Hindlimb muscle (tissue), 1 donor: ENCODE measurements around the gene PRSS36. TPM values are rescaled to one million over a fixed set of nuclear protein-coding genes. Genes with fewer than 3 reads are reported as not detected.
A peak's percentile ranks its signal among the peaks of the same experiment; 100 is the strongest.
"Not testable (repeated sequence)": the region's sequence is repeated elsewhere in the genome, so short reads cannot be mapped to it uniquely, and the experiment has no call there.

Experiments
- DNase-seq: peaks from one replicate; pipeline ENCODE4 v3.0.0-alpha.2; 2013
- polyA plus RNA-seq: library from polyadenylated mRNA; unstranded; fragments of 120-200 nt; gene quantifications from one replicate; pipeline ENCODE4 v1.2.1, GENCODE V29; 2013; ENCODE audit not compliant: insufficient read length

The PRSS36 gene
- polyA plus RNA-seq, 1 donor = 2.0 TPM

- DNase-seq = no peak
Observed at GRCh38 chr16:31120129-31120528, 29.7 kb downstream of the PRSS36 start.

- DNase-seq = no peak
Observed at GRCh38 chr16:31118223-31119155, 31.4 kb downstream of the PRSS36 start.

GRCh38 chr16:31117384-31118222 is 32.3 kb downstream of the PRSS36 start, which contains the start of gene KAT8:
Gene KAT8 (plus strand): TSS chr16:31117664. CDS start chr16:31117682, 18 bp downstream.
- peak; percentile 98 for DNase-seq

- DNase-seq = no peak
Observed at GRCh38 chr16:31114468-31114867, 35.4 kb downstream of the PRSS36 start.

- DNase-seq = no peak
Observed at GRCh38 chr16:31113121-31114120, 36.4 kb downstream of the PRSS36 start.

GRCh38 chr16:31112711-31113110 is 37.2 kb downstream of the PRSS36 start:
- no peak for DNase-seq

- DNase-seq = no peak
Observed at GRCh38 chr16:31111881-31112466, 37.9 kb downstream of the PRSS36 start.

- DNase-seq = no peak
Observed at GRCh38 chr16:31110106-31111034, 39.5 kb downstream of the PRSS36 start.

- no peak for DNase-seq
Observed at GRCh38 chr16:31109622-31110021, 40.2 kb downstream of the PRSS36 start.

GRCh38 chr16:31108794-31109558 is 40.9 kb downstream of the PRSS36 start:
- no peak for DNase-seq

GRCh38 chr16:31108035-31108793 is 41.7 kb downstream of the PRSS36 start, which contains the start of gene BCKDK:
Gene BCKDK (plus strand): TSS chr16:31108386. CDS start chr16:31109224, 838 bp downstream.
- DNase-seq = peak; percentile 73

- no peak for DNase-seq
Observed at GRCh38 chr16:31107465-31107867, 42.4 kb downstream of the PRSS36 start.

GRCh38 chr16:31106509-31107464 is 43.1 kb downstream of the PRSS36 start:
- no peak for DNase-seq

GRCh38 chr16:31105677-31106213 is 44.1 kb downstream of the PRSS36 start:
- DNase-seq = peak; percentile 64

- DNase-seq = not testable (repeated sequence)
Observed at GRCh38 chr16:31100876-31101641, 48.8 kb downstream of the PRSS36 start.
